ENCODE results near the gene EFCAB11.
"Not testable (repeated sequence)": the region's sequence is repeated elsewhere in the genome, so short reads cannot be mapped to it uniquely, and the experiment has no call there.

Gene EFCAB11

GRCh38 chr14:89911010-89911919 lies 43.3 kb downstream of the EFCAB11 start:
- DNase-seq (ENCODE audit: low spot score): no peak

GRCh38 chr14:89910691-89911009 lies 43.9 kb downstream of the EFCAB11 start:
- DNase-seq (ENCODE audit: low spot score): no peak

DNA sequence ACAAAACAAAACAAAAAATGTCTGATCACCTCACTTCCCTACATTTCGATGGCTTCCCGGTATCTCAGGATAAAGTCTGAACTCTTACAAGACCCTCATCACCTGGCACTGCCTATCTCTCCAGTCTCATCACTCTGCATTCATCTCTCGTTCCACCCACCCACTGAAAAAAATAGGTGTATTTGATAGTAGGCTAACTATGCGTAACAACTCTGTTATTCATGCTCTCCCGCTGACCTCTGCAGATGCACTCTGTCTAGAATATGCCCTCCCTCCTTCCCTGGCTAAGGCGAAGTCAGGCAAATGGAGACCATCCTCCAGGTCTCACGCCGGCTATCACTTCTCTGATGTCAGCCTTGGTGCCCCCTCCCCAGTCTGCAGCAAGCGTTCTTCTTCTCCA lies 44.9 kb downstream of the EFCAB11 start:
- no peak for DNase-seq (ENCODE audit: low spot score)

- no peak for DNase-seq (ENCODE audit: low spot score)
Observed at GRCh38 chr14:89908712-89909450, 45.6 kb downstream of the EFCAB11 start.

DNA sequence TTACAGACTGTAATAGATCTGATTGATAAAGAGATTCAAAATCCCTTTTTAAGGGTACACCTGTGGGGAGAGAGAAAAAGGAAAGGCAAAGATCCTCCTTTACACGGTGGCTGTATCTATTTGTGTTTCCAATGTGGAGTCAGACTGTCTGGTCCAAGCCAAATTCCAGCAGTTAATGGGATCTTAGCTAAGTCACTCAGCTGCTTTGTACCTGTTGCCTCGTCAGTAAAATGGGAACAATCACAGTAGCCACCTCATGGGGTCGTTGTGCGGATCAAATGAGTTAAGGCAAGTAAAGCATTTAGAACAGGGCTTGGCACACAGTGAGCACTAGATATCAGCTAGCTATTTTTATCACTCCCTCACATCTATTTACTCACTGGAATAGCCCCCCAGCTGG lies 46.9 kb downstream of the EFCAB11 start:
- no peak for DNase-seq (ENCODE audit: low spot score)

GRCh38 chr14:89906000-89906399 lies 48.5 kb downstream of the EFCAB11 start:
- DNase-seq (ENCODE audit: low spot score): no peak

DNA sequence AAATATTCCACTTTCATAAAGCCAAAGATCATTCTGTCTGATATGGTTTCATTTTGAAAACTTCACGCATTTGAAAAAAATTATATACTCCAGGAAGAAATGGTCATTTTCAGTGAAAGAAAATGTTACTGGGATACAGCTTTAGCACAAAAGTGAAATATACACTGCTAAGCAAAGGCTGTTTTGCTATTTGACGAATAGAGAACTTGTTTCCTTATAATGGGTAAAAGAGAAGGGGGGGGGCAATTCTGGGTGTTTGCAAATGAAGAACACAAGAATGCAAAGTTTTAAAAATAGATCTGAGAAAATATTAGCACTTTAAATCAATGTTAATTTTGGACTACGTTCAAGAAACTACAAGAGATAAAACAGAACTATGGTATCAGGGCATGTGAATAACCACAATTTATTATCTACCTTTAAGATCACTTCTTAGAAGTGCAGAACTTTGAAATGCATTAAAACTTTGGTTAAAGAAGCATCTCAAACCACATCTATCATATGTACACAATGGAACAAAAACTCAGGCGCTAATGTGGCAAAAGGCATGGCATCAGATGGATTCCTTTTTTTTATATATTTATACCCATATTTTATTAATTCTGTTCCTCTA lies 51.1 kb downstream of the EFCAB11 start:
- DNase-seq (ENCODE audit: low spot score): no peak

GRCh38 chr14:89902881-89903280 lies 51.6 kb downstream of the EFCAB11 start:
- DNase-seq (ENCODE audit: low spot score): no peak

GRCh38 chr14:89900802-89901201 lies 53.7 kb downstream of the EFCAB11 start:
- no peak for DNase-seq (ENCODE audit: low spot score)

DNA sequence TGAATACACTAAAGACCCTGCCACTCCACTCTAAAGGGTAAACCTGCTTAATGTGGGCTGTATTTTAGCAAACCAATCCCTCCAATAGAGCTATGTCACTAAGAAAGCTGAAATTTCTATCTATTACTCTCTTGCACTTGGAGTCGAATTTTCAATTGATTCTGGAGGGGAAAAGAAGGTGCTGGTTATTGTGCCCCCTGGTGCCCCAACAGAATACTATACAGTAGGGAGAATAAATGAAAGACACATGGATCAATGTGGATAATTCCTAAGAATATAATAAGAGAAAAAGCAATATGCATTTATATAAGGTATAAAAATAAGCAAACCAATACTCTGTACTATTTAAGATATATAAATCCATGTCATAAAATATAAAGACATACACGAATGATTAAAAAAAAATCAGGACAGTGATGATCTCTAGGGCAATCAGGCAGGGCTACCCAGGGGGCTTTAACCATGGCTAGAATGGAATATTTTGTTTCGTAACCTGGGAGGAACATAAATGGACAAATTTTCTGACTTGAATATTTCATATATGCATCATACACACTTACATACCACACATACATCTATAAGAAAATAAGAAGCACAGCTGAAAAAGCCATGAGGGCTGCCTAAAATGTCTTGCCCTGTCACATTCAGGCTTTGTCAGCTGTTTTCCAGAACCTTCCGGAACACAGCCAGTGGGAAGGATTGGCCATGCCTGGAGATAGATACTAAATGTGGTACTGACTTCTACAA lies 54.4 kb downstream of the EFCAB11 start:
- DNase-seq (ENCODE audit: low spot score): peak; percentile 13

DNA sequence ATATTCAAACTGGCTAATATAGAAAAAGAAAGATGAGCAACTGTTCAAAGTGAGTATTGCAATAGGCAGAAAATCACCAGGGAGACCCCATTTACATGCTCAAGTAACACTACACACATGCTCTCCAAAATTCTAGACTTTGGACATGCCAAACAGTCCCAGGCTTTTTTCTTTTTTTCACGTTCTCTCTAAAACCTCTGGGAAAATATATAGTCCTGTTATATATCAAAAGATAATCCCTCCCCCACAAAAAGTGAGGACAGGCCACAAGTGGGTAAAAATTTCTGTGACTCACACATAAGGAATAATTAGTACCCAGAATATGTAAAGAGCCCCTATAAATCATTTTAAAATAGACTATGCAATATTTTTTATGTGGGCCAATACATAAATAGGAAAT lies 55.2 kb downstream of the EFCAB11 start:
- DNase-seq (ENCODE audit: low spot score): no peak

GRCh38 chr14:89893388-89893787 lies 61.1 kb downstream of the EFCAB11 start:
- DNase-seq (ENCODE audit: low spot score): not testable (repeated sequence)

DNA sequence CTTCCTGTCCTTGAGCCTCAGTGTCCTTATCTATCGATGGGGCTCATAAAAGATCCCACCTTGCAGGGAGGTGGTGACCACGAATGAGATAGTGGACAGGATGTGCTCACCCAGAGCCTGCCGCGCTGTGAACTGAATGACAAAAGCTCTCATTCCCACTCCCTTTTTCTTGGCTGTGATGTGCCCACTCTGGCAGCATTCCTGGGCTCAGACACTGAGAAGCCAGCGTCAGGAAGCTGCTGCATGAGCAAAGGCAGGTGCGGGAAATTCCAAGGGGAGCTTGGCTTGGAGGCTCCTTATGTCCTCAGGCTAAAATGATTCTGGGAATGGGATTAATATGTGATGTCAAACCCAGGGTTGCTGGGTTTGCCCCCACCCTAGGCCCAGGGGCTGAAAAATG lies 61.6 kb downstream of the EFCAB11 start:
- DNase-seq (ENCODE audit: low spot score): no peak

DNA sequence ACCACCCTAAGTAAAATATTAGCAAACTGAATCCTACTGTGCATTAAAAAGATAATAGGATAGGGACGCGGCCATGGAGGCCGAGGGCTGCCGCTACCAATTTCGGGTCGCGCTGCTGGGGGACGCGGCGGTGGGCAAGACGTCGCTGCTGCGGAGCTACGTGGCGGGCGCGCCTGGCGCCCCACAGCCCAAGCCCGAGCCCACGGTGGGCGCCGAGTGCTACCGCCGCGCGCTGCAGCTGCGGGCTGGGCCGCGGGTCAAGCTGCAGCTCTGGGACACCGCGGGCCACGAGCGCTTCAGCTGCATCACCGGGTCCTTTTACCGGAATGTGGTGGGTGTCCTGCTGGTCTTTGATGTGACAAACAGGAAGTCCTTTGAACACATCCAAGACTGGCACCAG lies 62.8 kb downstream of the EFCAB11 start:
- DNase-seq (ENCODE audit: low spot score): not testable (repeated sequence)

GRCh38 chr14:89891055-89891454 lies 63.5 kb downstream of the EFCAB11 start:
- no peak for DNase-seq (ENCODE audit: low spot score)

GRCh38 chr14:89890589-89890988 lies 63.9 kb downstream of the EFCAB11 start:
- no peak for DNase-seq (ENCODE audit: low spot score)

GRCh38 chr14:89889626-89890025 lies 64.9 kb downstream of the EFCAB11 start:
- no peak for DNase-seq (ENCODE audit: low spot score)

DNA sequence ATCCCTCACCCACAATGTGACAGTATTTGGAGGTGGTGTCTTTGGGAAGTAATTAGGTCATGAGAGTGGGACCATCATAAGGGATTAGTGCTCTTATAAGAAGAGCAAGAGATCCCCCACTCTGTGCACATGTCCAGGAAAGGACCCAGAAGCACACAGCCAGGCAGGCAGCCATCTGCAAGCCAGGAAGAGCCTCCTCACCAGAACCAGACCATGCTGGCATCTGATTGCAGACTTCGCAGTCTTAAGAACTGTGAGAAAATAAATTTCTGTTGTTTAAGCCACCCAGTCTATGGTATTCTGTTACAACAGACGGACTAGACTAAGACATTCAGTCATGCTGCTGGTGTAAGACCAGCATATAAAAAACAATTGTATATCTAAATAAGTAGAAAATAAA lies 69.8 kb downstream of the EFCAB11 start:
- DNase-seq (ENCODE audit: low spot score): no peak

DNA sequence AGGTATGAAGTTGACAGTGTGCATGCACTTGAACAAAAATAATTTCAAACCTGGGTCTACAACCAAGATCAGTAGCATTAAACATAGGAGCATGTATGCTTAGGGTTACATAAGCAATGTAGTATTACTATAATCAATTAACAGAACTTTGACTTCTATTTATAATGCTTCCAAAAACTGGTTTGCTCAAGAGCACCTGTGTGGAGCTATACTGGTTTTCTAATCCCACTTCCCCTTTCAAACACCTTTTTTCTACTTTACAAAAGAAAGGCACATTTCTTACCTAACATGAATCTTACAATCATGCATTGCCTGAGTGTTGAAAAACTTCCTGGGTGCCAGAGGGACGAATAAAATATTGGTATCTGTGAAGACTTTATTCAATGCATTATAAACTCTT lies 72.7 kb downstream of the EFCAB11 start:
- DNase-seq (ENCODE audit: low spot score): no peak

- not testable (repeated sequence) for DNase-seq (ENCODE audit: low spot score)
Observed at GRCh38 chr14:89874091-89874490, 80.4 kb downstream of the EFCAB11 start.

DNA sequence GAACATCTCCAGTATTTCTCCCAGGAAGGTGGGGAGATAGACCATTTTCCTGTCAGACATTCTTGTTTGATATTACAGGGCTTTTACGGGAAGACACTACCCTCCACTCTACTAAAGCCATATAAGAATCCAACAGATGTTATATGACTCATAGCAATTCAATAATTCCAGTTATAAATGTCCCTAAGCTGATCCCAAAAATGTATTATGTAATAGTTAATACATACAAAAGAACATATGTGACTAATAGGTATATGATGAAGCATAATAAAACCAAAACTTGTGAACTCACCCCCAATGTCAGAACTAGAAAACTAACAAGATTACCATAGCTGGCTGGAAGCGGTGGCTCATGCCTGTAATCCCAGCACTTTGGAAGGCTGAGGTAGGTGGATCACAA lies 84.2 kb downstream of the EFCAB11 start:
- no peak for DNase-seq (ENCODE audit: low spot score)

GRCh38 chr14:89869606-89870005 lies 84.9 kb downstream of the EFCAB11 start:
- no peak for DNase-seq (ENCODE audit: low spot score)
